ENCODE measurements around the gene CHRNB1. TPM values are rescaled to one million over a fixed set of nuclear protein-coding genes. Genes with fewer than 3 reads are reported as not detected.

Gene CHRNB1
- total RNA-seq, 2 experiments from 2014 or later = 1.6 to 2.2 TPM

DNA sequence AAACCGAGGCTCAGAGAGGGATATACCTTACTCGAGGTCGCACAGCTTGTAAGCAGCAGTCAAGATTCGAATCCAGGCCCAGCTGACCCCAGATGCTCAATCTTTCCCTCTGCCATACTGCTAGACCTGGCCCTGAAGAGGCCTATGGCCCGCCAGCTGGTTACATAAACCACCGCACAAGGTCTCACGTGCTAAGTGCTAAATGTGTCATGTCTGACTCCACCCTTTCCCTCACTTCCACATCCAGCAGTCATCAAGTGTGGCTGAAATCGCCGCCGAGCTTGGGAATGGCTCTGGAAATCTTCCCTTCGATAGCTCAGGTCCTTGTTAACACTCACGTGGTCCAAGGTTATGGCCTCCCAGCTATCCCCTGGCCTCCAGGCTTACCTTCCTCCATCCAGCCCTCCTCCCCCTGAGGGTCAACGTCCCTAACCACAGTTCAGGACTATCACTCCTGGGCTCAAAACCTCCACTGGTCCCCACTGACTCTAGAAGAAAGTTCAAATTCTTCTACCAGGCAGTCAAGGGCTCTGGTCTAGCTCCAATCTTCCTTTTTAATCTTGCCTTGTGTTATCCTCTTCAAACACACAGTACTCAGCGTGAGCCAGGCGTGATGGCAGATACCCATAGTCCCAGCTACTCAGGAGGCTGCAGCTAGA is 31.0 kb downstream of the CHRNB1 start:
- peak overlapping the region; percentile 91 for H3K4me3 Mint-ChIP-seq
- Histone ChIP-seq H3K4me3 (ENCODE audit: low read length) (no peak overlapping the region), H3K27me3 (ENCODE audit: control insufficient read depth in 1 of 2, insufficient read depth in 2 of 2, low read length in 2 of 2) (no peaks in the 10 kb centered on the region), H3K36me3 (ENCODE audit: insufficient read depth, low read length) (peaks cover 6% of the 10 kb centered on the region), H3K4me1 (ENCODE audit: insufficient read depth, low read length) (peaks cover 74% of the 10 kb centered on the region), H3K27ac (ENCODE audit: low read depth in 1 of 2, low read length in 2 of 2) (peak overlapping the region in 1 of 2 donors; percentile 48), H3K9me3 (ENCODE audit: control insufficient read depth in 1 of 2, insufficient read depth in 1 of 2, low read length in 2 of 2) (no peaks in the 10 kb centered on the region)
- no peak for ATAC-seq (ENCODE audit: poor library complexity)
- ChIA-PET POLR2A (interaction anchor here (1.0 to 7.2 kb wide), 6 partner anchors 10 to 108 kb away, joined by 4 to 137 read pairs (median 48); partner anchors contain the start of genes FGF11, MPDU1, POLR2A and TMEM102), CTCF (interaction anchor here (1.1 to 3.1 kb wide), 3 partner anchors 39 to 120 kb away, joined by 3 to 23 read pairs (median 3); no protein-coding TSS in a partner anchor)
- TF ChIP-seq, protein P1, sequence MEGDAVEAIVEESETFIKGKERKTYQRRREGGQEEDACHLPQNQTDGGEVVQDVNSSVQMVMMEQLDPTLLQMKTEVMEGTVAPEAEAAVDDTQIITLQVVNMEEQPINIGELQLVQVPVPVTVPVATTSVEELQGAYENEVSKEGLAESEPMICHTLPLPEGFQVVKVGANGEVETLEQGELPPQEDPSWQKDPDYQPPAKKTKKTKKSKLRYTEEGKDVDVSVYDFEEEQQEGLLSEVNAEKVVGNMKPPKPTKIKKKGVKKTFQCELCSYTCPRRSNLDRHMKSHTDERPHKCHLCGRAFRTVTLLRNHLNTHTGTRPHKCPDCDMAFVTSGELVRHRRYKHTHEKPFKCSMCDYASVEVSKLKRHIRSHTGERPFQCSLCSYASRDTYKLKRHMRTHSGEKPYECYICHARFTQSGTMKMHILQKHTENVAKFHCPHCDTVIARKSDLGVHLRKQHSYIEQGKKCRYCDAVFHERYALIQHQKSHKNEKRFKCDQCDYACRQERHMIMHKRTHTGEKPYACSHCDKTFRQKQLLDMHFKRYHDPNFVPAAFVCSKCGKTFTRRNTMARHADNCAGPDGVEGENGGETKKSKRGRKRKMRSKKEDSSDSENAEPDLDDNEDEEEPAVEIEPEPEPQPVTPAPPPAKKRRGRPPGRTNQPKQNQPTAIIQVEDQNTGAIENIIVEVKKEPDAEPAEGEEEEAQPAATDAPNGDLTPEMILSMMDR (IDR thresholded peaks at IDR 0.05) = no peak
- peak overlapping the region; percentile 93 for H3K27ac Mint-ChIP-seq
- peak in 3 of 14 experiments; percentile 43 to 67 (median 52) for DNase-seq
- H3K36me3 Mint-ChIP-seq (ENCODE audit: low read depth) = peaks cover 20% of the 10 kb centered on the region
- H3K9me3 Mint-ChIP-seq = no peaks in the 10 kb centered on the region
- intact Hi-C loops (cut with DNase I, micrococcal nuclease) = loop anchor here in 1 of 2 experiments (2.0 kb wide), 1 partner anchor 15 kb away; no protein-coding TSS in a partner anchor
- H3K4me1 Mint-ChIP-seq (ENCODE audit: low read depth) = peaks cover 57% of the 10 kb centered on the region
- H3K27me3 Mint-ChIP-seq = no peaks in the 10 kb centered on the region

DNA sequence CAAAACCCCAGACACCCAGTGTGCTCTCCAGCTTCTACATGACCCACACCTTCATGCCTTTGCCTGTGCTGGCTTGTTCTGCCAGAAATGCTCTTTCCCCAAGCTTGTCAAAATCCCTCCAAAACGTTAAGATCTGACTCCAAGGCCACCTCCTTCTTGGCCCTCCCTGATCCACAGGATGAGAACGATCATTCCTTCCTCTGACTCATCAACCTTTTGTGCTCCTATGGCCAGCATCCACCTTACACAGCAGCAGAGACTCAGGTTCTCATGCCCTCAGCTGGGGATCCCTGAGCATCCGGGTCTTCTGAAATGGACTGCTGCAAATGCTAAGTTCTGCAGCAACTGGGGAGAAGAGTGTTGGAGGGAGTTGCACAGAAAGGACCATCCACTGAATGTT is 31.6 kb downstream of the CHRNB1 start:
- intact Hi-C loops (cut with DNase I, micrococcal nuclease) = loop anchor here in 1 of 2 experiments (2.0 kb wide), 1 partner anchor 16 kb away; no protein-coding TSS in a partner anchor
- no peak overlapping the region for H3K4me3 ChIP-seq (ENCODE audit: low read length)
- no peaks in the 10 kb centered on the region for H3K9me3 ChIP-seq (ENCODE audit: control insufficient read depth in 1 of 2, insufficient read depth in 1 of 2, low read length in 2 of 2)
- peaks cover 6% of the 10 kb centered on the region for H3K36me3 ChIP-seq (ENCODE audit: insufficient read depth, low read length)
- Mint-ChIP-seq H3K27me3 (no peaks in the 10 kb centered on the region), H3K27ac (peak overlapping the region; percentile 93), H3K4me3 (peak overlapping the region; percentile 91), H3K9me3 (no peaks in the 10 kb centered on the region), H3K36me3 (ENCODE audit: low read depth) (peaks cover 20% of the 10 kb centered on the region), H3K4me1 (ENCODE audit: low read depth) (peaks cover 54% of the 10 kb centered on the region)
- peaks cover 77% of the 10 kb centered on the region for H3K4me1 ChIP-seq (ENCODE audit: insufficient read depth, low read length)
- peak overlapping the region; percentile 48 to 99 for H3K27ac ChIP-seq (ENCODE audit: low read depth in 1 of 2, low read length in 2 of 2)
- ChIA-PET CTCF (interaction anchor here (1.4 to 3.1 kb wide), 2 partner anchors 40 to 121 kb away, joined by 3 to 23 read pairs; no protein-coding TSS in a partner anchor), POLR2A (interaction anchor here (1.5 to 7.2 kb wide), 6 partner anchors 9 to 210 kb away, joined by 6 to 137 read pairs (median 48); partner anchors contain the start of genes FGF11, POLR2A, TMEM102 and TP53)
- ATAC-seq (ENCODE audit: poor library complexity) = no peak
- no peak for DNase-seq
- TF ChIP-seq, protein P1 (IDR thresholded peaks at IDR 0.05) = no peak
- no peaks in the 10 kb centered on the region for H3K27me3 ChIP-seq (ENCODE audit: control insufficient read depth in 1 of 2, insufficient read depth in 2 of 2, low read length in 2 of 2)

DNA sequence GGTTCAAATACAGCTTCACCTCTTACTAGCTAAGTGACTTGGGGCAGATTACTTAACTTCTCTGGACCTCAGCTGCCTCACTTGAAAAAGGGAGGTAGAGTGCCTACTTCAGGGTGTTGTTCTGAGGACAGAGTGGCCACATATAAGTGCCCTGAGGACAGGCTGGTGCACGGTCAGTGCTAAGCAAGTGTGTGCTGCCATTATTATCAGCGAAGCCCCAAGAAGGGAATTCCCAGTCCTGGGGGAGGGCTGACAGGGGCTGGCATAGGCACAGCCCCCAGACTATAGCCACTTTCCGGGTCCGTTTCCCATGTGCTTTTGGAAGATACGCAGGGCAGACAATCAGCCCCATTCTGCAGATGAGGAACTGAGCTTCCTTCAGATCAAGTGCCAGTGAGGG is 32.1 kb downstream of the CHRNB1 start:
- Mint-ChIP-seq H3K4me3 (peak overlapping the region; percentile 91), H3K27me3 (no peaks in the 10 kb centered on the region), H3K4me1 (ENCODE audit: low read depth) (peaks cover 53% of the 10 kb centered on the region), H3K9me3 (no peaks in the 10 kb centered on the region), H3K27ac (peak overlapping the region; percentile 93), H3K36me3 (ENCODE audit: low read depth) (peaks cover 17% of the 10 kb centered on the region)
- Histone ChIP-seq H3K9me3 (ENCODE audit: control insufficient read depth in 1 of 2, insufficient read depth in 1 of 2, low read length in 2 of 2) (no peaks in the 10 kb centered on the region), H3K27ac (ENCODE audit: low read depth in 1 of 2, low read length in 2 of 2) (peak overlapping the region; percentile 48 to 99), H3K27me3 (ENCODE audit: control insufficient read depth in 1 of 2, insufficient read depth in 2 of 2, low read length in 2 of 2) (no peaks in the 10 kb centered on the region), H3K36me3 (ENCODE audit: insufficient read depth, low read length) (peaks cover 6% of the 10 kb centered on the region), H3K4me3 (ENCODE audit: low read length) (no peak overlapping the region), H3K4me1 (ENCODE audit: insufficient read depth, low read length) (peaks cover 77% of the 10 kb centered on the region)
- POLR2A ChIA-PET = interaction anchor here (3.9 to 7.2 kb wide), 5 partner anchors 9 to 210 kb away, joined by 38 to 137 read pairs (median 55); partner anchors contain the start of genes FGF11, POLR2A, TMEM102 and TP53
- no peak for DNase-seq
- intact Hi-C loops (cut with DNase I, micrococcal nuclease) = loop anchor here in 1 of 2 experiments (2.0 kb wide), 1 partner anchor 16 kb away; no protein-coding TSS in a partner anchor
- CTCF ChIA-PET = interaction anchor here (1.4 to 3.5 kb wide), 3 partner anchors 40 to 121 kb away, joined by 3 to 25 read pairs (median 23); partner anchors contain the start of gene TMEM102
- TF ChIP-seq, protein P1 (IDR thresholded peaks at IDR 0.05) = no peak
- no peak for ATAC-seq (ENCODE audit: poor library complexity)
